HepG2 (cell line): ENCODE results near the gene SYCE3. TPM values are rescaled to one million over a fixed set of nuclear protein-coding genes. Genes with fewer than 3 reads are reported as not detected.
A peak's percentile ranks its signal among the peaks of the same experiment; 100 is the strongest.

ENCODE experiments used
- ATAC-seq: fragments of 200-7000 bp; cut with Tn5 transposase; 3 replicates; pipeline ENCODE4 v1.9.1; 2020; ENCODE audit warnings: mild to moderate bottlenecking, moderate library complexity
- BruUV-seq: library from RNA; stranded (reverse); fragments of 400-500 nt; replicated peaks from 2 replicates; lab custom pipeline; 2021; lab: Mats Ljungman, UMichigan
- CTCF ChIA-PET: fragments of 300-600 bp; formaldehyde crosslinking; extraction: SDS; loops from one replicate; lab custom pipeline; 2021; ENCODE audit warnings: low total read pairs, inconsistent platforms, low intra/inter-chr PET ratio; lab: Yijun Ruan, JAX
- POLR2A ChIA-PET: fragments of 350-600 bp; sonication (Branson Sonifier 250); formaldehyde crosslinking; loops from one replicate; lab custom pipeline; 2020; ENCODE audit warnings: antibody characterized with exemption, inconsistent platforms; lab: Yijun Ruan, JAX
- DNase-seq: peaks from one replicate; pipeline ENCODE4 v3.0.0-alpha.2; 2015; ENCODE audit warnings: low spot score
- FAIRE-seq: peaks from 3 replicates; lab custom pipeline; 2011; peaks lifted over from hg19 to GRCh38; lab: Jason Lieb, UNC
- H2AFZ ChIP-seq: one replicate; pipeline ENCODE4 v1.6.1; 2011; ENCODE audit warnings: low read length, inconsistent platforms
- H3K27ac ChIP-seq: fragments of 300-600 bp; 3 replicates; pipeline ENCODE4 v1.8.0; 2011; ENCODE audit warnings: mixed run types, mild to moderate bottlenecking, mixed read lengths, low read length, inconsistent platforms; ENCODE audit not compliant: insufficient read depth; ENCODE audit errors: extremely low read length
- H3K27me3 ChIP-seq, 2 experiments: fragments of 200-600 bp in 1 of 2; 2 replicates in 1 of 2; 3 replicates in 1 of 2; pipeline versions ENCODE4 v1.6.0 to v1.8.0; 2011; ENCODE audit warnings: low read length in 2 of 2, mild to moderate bottlenecking in 2 of 2, moderate library complexity in 2 of 2, inconsistent platforms in 1 of 2; ENCODE audit not compliant: insufficient read depth in 2 of 2, control insufficient read depth in 1 of 2
- H3K36me3 ChIP-seq, 2 experiments: fragments of 200-600 bp in 1 of 2; replicated peaks in 1 of 2; 2 replicates in 1 of 2; 3 replicates in 1 of 2; pipeline versions ENCODE4 v1.5.1 to v1.8.0; 2011; ENCODE audit warnings: low read length in 2 of 2, inconsistent platforms in 1 of 2; ENCODE audit not compliant: insufficient read depth in 2 of 2, control insufficient read depth in 1 of 2
- H3K4me1 ChIP-seq: 2 replicates; pipeline ENCODE4 v1.5.1; 2012; ENCODE audit warnings: low read length, inconsistent platforms; ENCODE audit not compliant: insufficient read depth
- H3K4me2 ChIP-seq: 2 replicates; pipeline ENCODE4 v1.6.0; 2011; ENCODE audit warnings: low read depth, low read length, inconsistent platforms
- H3K4me3 ChIP-seq, 3 experiments: fragments of 200-600 bp in 1 of 3; sonication (generic), shearing (Covaris generic) in 1 of 3; replicated peaks in 1 of 3; 2 replicates each; pipeline ENCODE4 v1.5.1; 2011 to 2016; ENCODE audit warnings: low read length in 3 of 3, inconsistent platforms in 2 of 3, low read depth in 2 of 3, mild to moderate bottlenecking in 2 of 3, control low read depth in 1 of 3, mixed read lengths in 1 of 3; ENCODE audit not compliant: insufficient read depth in 1 of 3
- H3K79me2 ChIP-seq: one replicate; pipeline ENCODE4 v1.6.1; 2011; ENCODE audit warnings: low read length, inconsistent platforms; ENCODE audit not compliant: insufficient read depth
- H3K9ac ChIP-seq: 2 replicates; pipeline ENCODE4 v1.6.0; 2011; ENCODE audit warnings: mild to moderate bottlenecking, low read depth, low read length, inconsistent platforms; ENCODE audit not compliant: insufficient read depth
- H3K9me3 ChIP-seq: 2 replicates; pipeline ENCODE4 v1.5.1; 2012; ENCODE audit warnings: mild to moderate bottlenecking, low read length
- H4K20me1 ChIP-seq: 2 replicates; pipeline ENCODE4 v1.6.0; 2011; ENCODE audit warnings: inconsistent platforms, mild to moderate bottlenecking, low read length, moderate library complexity; ENCODE audit not compliant: insufficient read depth
- DR1 ChIP-seq: sonication (generic); formaldehyde crosslinking; IDR thresholded peaks from 2 replicates; pipeline ENCODE4 v1.8.0; 2021; ENCODE audit warnings: mild to moderate bottlenecking, missing genetic modification reagents, inconsistent platforms
- FOXA3 ChIP-seq: IDR thresholded peaks from 2 replicates; pipeline ENCODE4 v1.6.1; 2016; ENCODE audit warnings: missing genetic modification reagents, missing compliant biosample characterization
- KAT8 ChIP-seq: IDR thresholded peaks from 2 replicates; pipeline ENCODE4 v1.6.1; 2016; ENCODE audit warnings: missing genetic modification reagents, missing compliant biosample characterization
- KDM5B ChIP-seq: sonication (generic); formaldehyde crosslinking; IDR thresholded peaks from 2 replicates; pipeline ENCODE4 v1.4.0; 2020; ENCODE audit warnings: missing genetic modification reagents, mild to moderate bottlenecking, borderline replicate concordance
- ZNF205 ChIP-seq: IDR thresholded peaks from 2 replicates; pipeline ENCODE4 v1.6.1; 2018; ENCODE audit warnings: missing biosample characterization, missing genetic modification reagents
- ZNF383 ChIP-seq: sonication (generic); formaldehyde crosslinking; IDR thresholded peaks from 2 replicates; pipeline ENCODE4 v1.4.0; 2020; ENCODE audit warnings: missing genetic modification reagents, mild to moderate bottlenecking, borderline replicate concordance
- ZNF7 ChIP-seq: IDR thresholded peaks from 2 replicates; pipeline ENCODE4 v1.6.1; 2016; ENCODE audit warnings: missing biosample characterization, missing genetic modification reagents
- ZNF782 ChIP-seq: sonication (generic); formaldehyde crosslinking; IDR thresholded peaks from 2 replicates; pipeline ENCODE4 v1.4.0; 2020; ENCODE audit warnings: missing genetic modification reagents, mild to moderate bottlenecking, borderline replicate concordance
- WGBS: methylation state at CpG from one replicate; pipeline ENCODE4 v1.1.6; 2017; ENCODE audit warnings: low lambda C conversion rate; 5-methylcytosine and 5-hydroxymethylcytosine counted together
- in situ Hi-C: cut with HindIII; loops from 2 replicates; pipeline ENCODE4 v1.10.0; 2017; ENCODE audit warnings: low pct_unique_long_range_greater_than_20kb; ENCODE audit not compliant: extremely low pct_ligation_motif_present
- intact Hi-C: fragments of 100-400 bp; cut with micrococcal nuclease; formaldehyde crosslinking; loops from one replicate; pipeline ENCODE4 v1.10.0; 2022; ENCODE audit not compliant: unreplicated experiment
- polyA plus RNA-seq, 8 experiments: library from polyadenylated mRNA; depleted of rRNA in 3 of 8; stranded (reverse) in 7 of 8; unstranded in 1 of 8; fragments of >200 nt; fragmentation: Illumina TruSeq in 4 of 8; extraction: Trizol in 4 of 8; gene quantifications; 2 replicates each; pipeline versions ENCODE4 v1.2.1 to v1.2.3, GENCODE V29; 2011 to 2016; ENCODE audit warnings: low read depth in 4 of 8, missing spikeins in 1 of 8, mixed read lengths in 1 of 8; ENCODE audit not compliant: insufficient read depth in 1 of 8
- total RNA-seq, 5 experiments: library from RNA; depleted of rRNA; stranded (reverse); fragments of >200 nt; fragmentation: Illumina TruSeq; extraction: Trizol; gene quantifications; 2 replicates each; pipeline ENCODE4 v1.2.3, GENCODE V29; 2016; ENCODE audit warnings: low read depth in 1 of 5
- TF ChIP-seq, protein P1 (sequence below): sonication (generic); formaldehyde crosslinking; IDR thresholded peaks from 2 replicates; pipeline ENCODE4 v1.8.1; 2022; ENCODE audit warnings: mild to moderate bottlenecking, missing genetic modification reagents
- TF ChIP-seq, protein P2 (sequence below): sonication (generic); formaldehyde crosslinking; IDR thresholded peaks from 2 replicates; pipeline ENCODE4 v1.8.0; 2022; ENCODE audit warnings: mild to moderate bottlenecking, missing genetic modification reagents, borderline replicate concordance
- TF ChIP-seq, protein P3 (sequence below): sonication (generic); formaldehyde crosslinking; IDR thresholded peaks from 2 replicates; pipeline ENCODE4 v1.5.0; 2020; ENCODE audit warnings: missing genetic modification reagents, mild to moderate bottlenecking, borderline replicate concordance
- TF ChIP-seq, protein P4 (sequence below): sonication (generic); formaldehyde crosslinking; IDR thresholded peaks from 2 replicates; pipeline ENCODE4 v1.4.0; 2020; ENCODE audit warnings: missing genetic modification reagents, mild to moderate bottlenecking, borderline replicate concordance

Gene SYCE3
- total and polyA plus RNA-seq, 2 of the 13 experiments (the other 11 are each of a cell fraction or from before 2014, with no cell fraction given), result not detected

DNA sequence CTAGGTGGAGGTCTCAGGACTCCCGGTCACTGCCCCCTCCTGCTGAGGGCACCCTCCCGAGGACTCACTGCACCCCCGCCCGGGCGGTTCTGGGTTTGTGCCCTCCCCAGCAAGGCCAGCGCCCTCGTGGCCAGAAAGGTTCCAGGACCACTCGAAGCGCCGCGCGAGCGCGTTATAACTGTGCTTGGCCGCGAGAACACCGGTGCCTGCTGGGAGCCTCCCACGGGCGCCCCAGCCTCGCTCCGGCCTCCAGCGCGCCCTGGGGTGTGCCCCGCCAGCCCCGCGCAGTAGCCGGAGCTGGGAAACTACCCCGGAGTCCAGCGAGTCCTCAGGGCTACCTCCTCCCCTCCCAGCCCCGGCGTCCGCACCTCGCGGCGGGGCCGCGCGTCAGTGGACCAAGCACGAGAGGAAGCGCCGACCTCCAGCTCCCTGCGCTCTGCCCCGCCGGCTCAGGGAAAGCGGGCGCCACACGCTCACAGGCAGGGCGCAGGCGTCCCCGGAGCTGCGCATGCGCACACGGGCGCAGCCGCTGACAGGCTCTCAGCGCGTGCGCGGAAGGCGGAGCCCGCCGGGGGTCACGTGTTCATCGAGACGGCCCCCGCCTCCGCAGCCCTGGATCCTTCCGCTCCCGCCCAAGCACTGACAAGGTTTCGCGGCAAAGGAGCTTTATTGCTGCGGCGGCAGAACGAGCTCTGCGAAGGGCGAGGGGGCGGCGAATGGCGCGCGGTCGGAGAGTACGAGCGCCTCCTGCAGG, 37.4 kb downstream of the SYCE3 start, which contains the start of gene SCO2 (continued):
- TF ChIP-seq, protein P1, sequence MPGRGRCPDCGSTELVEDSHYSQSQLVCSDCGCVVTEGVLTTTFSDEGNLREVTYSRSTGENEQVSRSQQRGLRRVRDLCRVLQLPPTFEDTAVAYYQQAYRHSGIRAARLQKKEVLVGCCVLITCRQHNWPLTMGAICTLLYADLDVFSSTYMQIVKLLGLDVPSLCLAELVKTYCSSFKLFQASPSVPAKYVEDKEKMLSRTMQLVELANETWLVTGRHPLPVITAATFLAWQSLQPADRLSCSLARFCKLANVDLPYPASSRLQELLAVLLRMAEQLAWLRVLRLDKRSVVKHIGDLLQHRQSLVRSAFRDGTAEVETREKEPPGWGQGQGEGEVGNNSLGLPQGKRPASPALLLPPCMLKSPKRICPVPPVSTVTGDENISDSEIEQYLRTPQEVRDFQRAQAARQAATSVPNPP (CRISPR knock-in tag), result peak; percentile 56
- peak; percentile 85 for TF ChIP-seq KAT8 (CRISPR knock-in tag)
- TF ChIP-seq, protein P2, sequence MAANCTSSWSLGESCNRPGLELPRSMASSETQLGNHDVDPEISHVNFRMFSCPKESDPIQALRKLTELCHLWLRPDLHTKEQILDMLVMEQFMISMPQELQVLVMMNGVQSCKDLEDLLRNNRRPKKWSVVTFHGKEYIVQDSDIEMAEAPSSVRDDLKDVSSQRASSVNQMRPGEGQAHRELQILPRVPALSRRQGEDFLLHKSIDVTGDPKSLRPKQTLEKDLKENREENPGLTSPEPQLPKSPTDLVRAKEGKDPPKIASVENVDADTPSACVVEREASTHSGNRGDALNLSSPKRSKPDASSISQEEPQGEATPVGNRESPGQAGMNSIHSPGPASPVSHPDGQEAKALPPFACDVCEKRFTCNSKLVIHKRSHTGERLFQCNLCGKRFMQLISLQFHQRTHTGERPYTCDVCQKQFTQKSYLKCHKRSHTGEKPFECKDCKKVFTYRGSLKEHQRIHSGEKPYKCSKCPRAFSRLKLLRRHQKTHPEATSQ (CRISPR knock-in tag), result peak; percentile 69
- peak; percentile 44; the same call in 1 of the 2 replicates for TF ChIP-seq FOXA3 (CRISPR knock-in tag)

DNA sequence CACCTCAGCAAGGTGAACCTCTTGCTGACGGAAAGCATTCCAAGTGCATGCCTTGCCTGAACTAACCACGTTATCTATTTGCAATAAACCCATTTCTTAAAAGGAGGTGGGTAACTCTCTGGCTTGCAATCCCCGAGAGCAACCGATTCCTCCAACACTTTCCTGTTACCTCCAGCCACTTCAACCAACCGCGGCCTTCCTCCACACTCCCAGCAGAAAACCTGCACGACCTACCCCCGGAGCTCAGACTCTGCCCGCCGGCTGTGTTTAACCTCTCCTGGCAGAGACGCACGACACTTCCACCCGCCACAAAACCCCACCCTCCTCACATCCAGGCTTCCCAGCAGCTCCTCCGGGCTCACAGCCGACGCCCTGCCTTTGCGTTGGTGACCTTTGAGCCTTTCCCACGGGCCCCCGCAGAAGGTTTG, 38.0 kb downstream of the SYCE3 start:
- H3K79me2 ChIP-seq, result peaks cover 20% of the 10 kb centered on the region
- BruUV-seq, result no TSS peak
- H3K9ac ChIP-seq, result peak overlapping the region; percentile 91
- peaks cover 19% of the 10 kb centered on the region for H4K20me1 ChIP-seq
- in situ Hi-C loops (no loop called here), intact Hi-C loops (loop anchor here (1.0 to 5.0 kb wide), 2 partner anchors 16 to 38 kb away; partner anchors contain the start of genes NCAPH2 and SYCE3)
- peak overlapping the region; percentile 94 for H3K27ac ChIP-seq
- ATAC-seq (peak; percentile 2), FAIRE-seq (no peak), DNase-seq (no peak)
- ChIA-PET POLR2A (interaction anchor here (0.7 to 4.2 kb wide), 23 partner anchors 10 to 274 kb away, joined by 3 to 97 read pairs (median 12); partner anchors contain the start of genes ARSA, CHKB, DENND6B and HDAC10), CTCF (no interaction called here)
- WGBS, result 8% methylated on average over 18 of the region's 19 CpGs
- peak overlapping the region; percentile 65 to 84 (median 83) for H3K4me3 ChIP-seq
- no peak overlapping the region for H2AFZ ChIP-seq
- H3K4me2 ChIP-seq, result peak overlapping the region; percentile 100
- peaks cover 45% of the 10 kb centered on the region for H3K4me1 ChIP-seq
- no peaks in the 10 kb centered on the region for H3K27me3 ChIP-seq
- H3K36me3 ChIP-seq, result peaks cover 6 to 27% of the 10 kb centered on the region in 2 experiments; a peak in 4 of 5 replicates
- H3K9me3 ChIP-seq, result no peaks in the 10 kb centered on the region
- TF ChIP-seq DR1 (CRISPR knock-in tag), result no peak
- TF ChIP-seq ZNF205 (CRISPR knock-in tag), result no peak
- TF ChIP-seq, protein P3, sequence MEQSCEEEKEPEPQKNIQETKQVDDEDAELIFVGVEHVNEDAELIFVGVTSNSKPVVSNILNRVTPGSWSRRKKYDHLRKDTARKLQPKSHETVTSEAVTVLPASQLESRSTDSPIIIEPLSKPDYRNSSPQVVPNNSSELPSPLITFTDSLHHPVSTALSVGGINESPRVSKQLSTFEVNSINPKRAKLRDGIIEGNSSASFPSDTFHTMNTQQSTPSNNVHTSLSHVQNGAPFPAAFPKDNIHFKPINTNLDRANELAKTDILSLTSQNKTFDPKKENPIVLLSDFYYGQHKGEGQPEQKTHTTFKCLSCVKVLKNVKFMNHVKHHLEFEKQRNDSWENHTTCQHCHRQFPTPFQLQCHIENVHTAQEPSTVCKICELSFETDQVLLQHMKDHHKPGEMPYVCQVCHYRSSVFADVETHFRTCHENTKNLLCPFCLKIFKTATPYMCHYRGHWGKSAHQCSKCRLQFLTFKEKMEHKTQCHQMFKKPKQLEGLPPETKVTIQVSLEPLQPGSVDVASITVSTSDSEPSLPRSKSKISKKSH (CRISPR knock-in tag), result no peak
- TF ChIP-seq KDM5B, result no peak
- no peak; the same call in 1 of the 2 replicates for TF ChIP-seq ZNF782
- no peak for TF ChIP-seq ZNF383 (CRISPR knock-in tag)
- TF ChIP-seq ZNF7 (CRISPR knock-in tag), result no peak
- TF ChIP-seq, protein P4, sequence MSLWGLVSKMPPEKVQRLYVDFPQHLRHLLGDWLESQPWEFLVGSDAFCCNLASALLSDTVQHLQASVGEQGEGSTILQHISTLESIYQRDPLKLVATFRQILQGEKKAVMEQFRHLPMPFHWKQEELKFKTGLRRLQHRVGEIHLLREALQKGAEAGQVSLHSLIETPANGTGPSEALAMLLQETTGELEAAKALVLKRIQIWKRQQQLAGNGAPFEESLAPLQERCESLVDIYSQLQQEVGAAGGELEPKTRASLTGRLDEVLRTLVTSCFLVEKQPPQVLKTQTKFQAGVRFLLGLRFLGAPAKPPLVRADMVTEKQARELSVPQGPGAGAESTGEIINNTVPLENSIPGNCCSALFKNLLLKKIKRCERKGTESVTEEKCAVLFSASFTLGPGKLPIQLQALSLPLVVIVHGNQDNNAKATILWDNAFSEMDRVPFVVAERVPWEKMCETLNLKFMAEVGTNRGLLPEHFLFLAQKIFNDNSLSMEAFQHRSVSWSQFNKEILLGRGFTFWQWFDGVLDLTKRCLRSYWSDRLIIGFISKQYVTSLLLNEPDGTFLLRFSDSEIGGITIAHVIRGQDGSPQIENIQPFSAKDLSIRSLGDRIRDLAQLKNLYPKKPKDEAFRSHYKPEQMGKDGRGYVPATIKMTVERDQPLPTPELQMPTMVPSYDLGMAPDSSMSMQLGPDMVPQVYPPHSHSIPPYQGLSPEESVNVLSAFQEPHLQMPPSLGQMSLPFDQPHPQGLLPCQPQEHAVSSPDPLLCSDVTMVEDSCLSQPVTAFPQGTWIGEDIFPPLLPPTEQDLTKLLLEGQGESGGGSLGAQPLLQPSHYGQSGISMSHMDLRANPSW, result no peak
